Measurements from ENCODE around the gene ZNF667. TPM values are rescaled to one million over a fixed set of nuclear protein-coding genes. Genes with fewer than 3 reads are reported as not detected.

ZNF667 gene
- total RNA-seq, 4 donors from 2014 or later = 0.75 to 6.4 (median 1.0) TPM

GRCh38 chr19:56403764-56404704 lies 73.1 kb downstream of the ZNF667 start, which contains the start of gene ZNF583:
ZNF583 (plus strand) TSS chr19:56404332; CDS start chr19:56407115, 2,783 bp downstream.
- H3K36me3 ChIP-seq = peaks cover 2 to 25% (median 7%) of the 10 kb centered on the region in 4 donors
- DNase-seq = peak; percentile 95
- intact Hi-C loops (cut with DNase I; ENCODE audit: low total_unique reads) = no loop called here
- no peaks in the 10 kb centered on the region for H3K27me3 ChIP-seq
- H3K27ac ChIP-seq = peak within 1 kb of the TSS; percentile 92 to 95 (median 94)
- peak within 1 kb of the TSS; percentile 67 to 78 (median 74) for H3K4me3 ChIP-seq
- TF ChIP-seq CTCF (IDR thresholded peaks at IDR 0.05) (no peak), POLR2AphosphoS5 (IDR thresholded peaks at IDR 0.05) (peak in 2 of 3 donors; percentile 12 to 13)
- WGBS, 2 donors (ENCODE audit: low coverage in 1 of 2) = 1 to 3% methylated on average over 15 to 56 of the region's 70 CpGs
- H3K9me3 ChIP-seq = peaks cover 45 to 54% of the 10 kb centered on the region in 2 donors
- in situ Hi-C loops (cut with MboI; ENCODE audit: low pct_ligation_motif_present in 1 of 4, low pct_unique_long_range_greater_than_20kb in 1 of 4, low sequenced_read_pairs in 3 of 4) = no loop called here
- peaks cover 4 to 11% (median 6%) of the 10 kb centered on the region in 4 donors for H3K4me1 ChIP-seq

- DNase-seq = no peak
- Histone ChIP-seq H3K4me1 (peaks cover 4 to 11% (median 6%) of the 10 kb centered on the region in 4 donors), H3K27ac (peak overlapping the region; percentile 92 to 95 (median 94)), H3K36me3 (peaks cover 0 to 21% (median 2%) of the 10 kb centered on the region in 4 donors), H3K9me3 (peaks cover 40 to 54% of the 10 kb centered on the region in 2 donors), H3K27me3 (no peaks in the 10 kb centered on the region), H3K4me3 (peak overlapping the region; percentile 67 to 78 (median 74))
- intact Hi-C loops (cut with DNase I; ENCODE audit: low total_unique reads) (no loop called here), in situ Hi-C loops (cut with MboI; ENCODE audit: low pct_ligation_motif_present in 1 of 4, low pct_unique_long_range_greater_than_20kb in 1 of 4, low sequenced_read_pairs in 3 of 4) (no loop called here)
- TF ChIP-seq EP300 (IDR thresholded peaks at IDR 0.05; ENCODE audit: low read depth) = no peak
- TF ChIP-seq POLR2A (IDR thresholded peaks at IDR 0.05) = no peak
- no peak for TF ChIP-seq CTCF (IDR thresholded peaks at IDR 0.05)
- TF ChIP-seq POLR2AphosphoS5 (IDR thresholded peaks at IDR 0.05) = no peak
- WGBS, 2 donors (ENCODE audit: low coverage in 1 of 2) = 32 to 48% methylated on average over 4 to 9 of the region's 9 CpGs
These were observed 73.9 kb downstream of the ZNF667 start for GRCh38 chr19:56403261-56403660.

GRCh38 chr19:56400485-56400884 lies 76.7 kb downstream of the ZNF667 start:
- DNase-seq = no peak
- Histone ChIP-seq H3K9me3 (peaks cover 42 to 46% of the 10 kb centered on the region in 2 donors), H3K27ac (no peak overlapping the region), H3K4me1 (peaks cover 4 to 11% (median 6%) of the 10 kb centered on the region in 4 donors), H3K36me3 (peaks cover 0 to 4% (median 0%) of the 10 kb centered on the region in 4 donors), H3K4me3 (no peak overlapping the region), H3K27me3 (no peaks in the 10 kb centered on the region)
- in situ Hi-C loops (cut with MboI; ENCODE audit: low pct_ligation_motif_present in 1 of 4, low pct_unique_long_range_greater_than_20kb in 1 of 4, low sequenced_read_pairs in 3 of 4) = no loop called here
- 94 to 97% methylated on average over 2 to 4 of the region's 4 CpGs for WGBS, 2 donors (ENCODE audit: low coverage in 1 of 2)
- intact Hi-C loops (cut with DNase I; ENCODE audit: low total_unique reads) = no loop called here
- TF ChIP-seq POLR2A (IDR thresholded peaks at IDR 0.05) (no peak), CTCF (IDR thresholded peaks at IDR 0.05) (no peak), POLR2AphosphoS5 (IDR thresholded peaks at IDR 0.05) (no peak), EP300 (IDR thresholded peaks at IDR 0.05; ENCODE audit: low read depth) (no peak)

GRCh38 chr19:56398809-56399208 lies 78.3 kb downstream of the ZNF667 start:
- intact Hi-C loops (cut with DNase I; ENCODE audit: low total_unique reads) = no loop called here
- 78 to 89% methylated on average over 4 to 5 of the region's 5 CpGs for WGBS, 2 donors (ENCODE audit: low coverage in 1 of 2)
- peaks cover 42 to 51% of the 10 kb centered on the region in 2 donors for H3K9me3 ChIP-seq

More at GRCh38 chr19:56398809-56399208, 78.3 kb downstream of the ZNF667 start:
- H3K4me3 ChIP-seq = no peak overlapping the region
- H3K36me3 ChIP-seq = peaks cover 0 to 4% (median 0%) of the 10 kb centered on the region in 4 donors
- DNase-seq = no peak
- TF ChIP-seq POLR2AphosphoS5 (IDR thresholded peaks at IDR 0.05) = no peak
- no peak for TF ChIP-seq EP300 (IDR thresholded peaks at IDR 0.05; ENCODE audit: low read depth)
- no peak for TF ChIP-seq CTCF (IDR thresholded peaks at IDR 0.05)
- TF ChIP-seq POLR2A (IDR thresholded peaks at IDR 0.05) = no peak
- H3K27ac ChIP-seq = no peak overlapping the region
- in situ Hi-C loops (cut with MboI; ENCODE audit: low pct_ligation_motif_present in 1 of 4, low pct_unique_long_range_greater_than_20kb in 1 of 4, low sequenced_read_pairs in 3 of 4) = no loop called here
- no peaks in the 10 kb centered on the region for H3K27me3 ChIP-seq
- peaks cover 0 to 8% (median 4%) of the 10 kb centered on the region in 4 donors for H3K4me1 ChIP-seq
